Naive thymus-derived CD4-positive, alpha-beta T cell (primary cell): ENCODE results near the gene CAMTA2. TPM values are rescaled to one million over a fixed set of nuclear protein-coding genes. Genes with fewer than 3 reads are reported as not detected.

Source experiments
- ATAC-seq: fragments of 150-1000 bp; cut with Tn5 transposase; 2 replicates; pipeline ENCODE4 v1.10.0; 2021; ENCODE audit warnings: mild to moderate bottlenecking, moderate library complexity
- CTCF ChIA-PET: fragments of 350-600 bp; sonication (Branson Sonifier 250); formaldehyde crosslinking; loops from one replicate; lab custom pipeline; 2021; ENCODE audit warnings: antibody characterized with exemption; lab: Charles Lee
- POLR2A ChIA-PET: fragments of 350-600 bp; sonication (Branson Sonifier 250); formaldehyde crosslinking; loops from one replicate; lab custom pipeline; 2021; ENCODE audit warnings: antibody characterized with exemption, inconsistent platforms; lab: Charles Lee
- DNase-seq, 9 donors: peaks; one replicate each; pipeline versions ENCODE4 v3.0.0 to v3.0.0-alpha.2; 2020 to 2022; ENCODE audit warnings: mixed read lengths in 1 of 9
- H3K27ac ChIP-seq: one replicate; pipeline ENCODE4 v1.7.0; 2013; ENCODE audit warnings: mild to moderate bottlenecking, low read depth, low read length, moderate library complexity
- H3K27me3 ChIP-seq, 2 donors: one replicate each; pipeline ENCODE4 v1.7.0; 2013; ENCODE audit warnings: low read length in 2 of 2, mild to moderate bottlenecking in 2 of 2, moderate library complexity in 2 of 2; ENCODE audit not compliant: control insufficient read depth in 2 of 2, insufficient read depth in 2 of 2
- H3K36me3 ChIP-seq, 3 experiments: 1 replicate in 2 of 3; 2 replicates in 1 of 3; pipeline ENCODE4 v1.7.0; 2013; ENCODE audit warnings: low read length in 3 of 3, mild to moderate bottlenecking in 3 of 3, moderate library complexity in 1 of 3; ENCODE audit not compliant: insufficient read depth in 3 of 3, control insufficient read depth in 2 of 3
- H3K4me1 ChIP-seq, 2 donors: one replicate each; pipeline ENCODE4 v1.7.0; 2013; ENCODE audit warnings: low read length in 2 of 2, mild to moderate bottlenecking in 2 of 2, moderate library complexity in 1 of 2; ENCODE audit not compliant: control insufficient read depth in 2 of 2, insufficient read depth in 2 of 2
- H3K4me3 ChIP-seq: 2 replicates; pipeline ENCODE4 v1.7.0; 2013; ENCODE audit warnings: mild to moderate bottlenecking, low read length
- H3K9me3 ChIP-seq, 3 experiments: 1 replicate in 2 of 3; 2 replicates in 1 of 3; pipeline ENCODE4 v1.7.0; 2013; ENCODE audit warnings: low read length in 3 of 3; ENCODE audit not compliant: control insufficient read depth in 2 of 3
- H3K27ac Mint-ChIP-seq, 9 donors: one replicate each; pipeline ENCODE4 v1.8.0; 2020 to 2022; ENCODE audit warnings: mixed read lengths in 9 of 9, mild to moderate bottlenecking in 8 of 9, moderate library complexity in 5 of 9, inconsistent platforms in 2 of 9
- H3K27me3 Mint-ChIP-seq, 5 donors: one replicate each; pipeline ENCODE4 v1.8.0; 2021 to 2022; ENCODE audit warnings: mixed read lengths in 5 of 5, mild to moderate bottlenecking in 1 of 5
- H3K36me3 Mint-ChIP-seq, 5 donors: one replicate each; pipeline ENCODE4 v1.8.0; 2020 to 2022; ENCODE audit warnings: mixed read lengths in 5 of 5, mild to moderate bottlenecking in 3 of 5, inconsistent platforms in 1 of 5
- H3K4me1 Mint-ChIP-seq, 7 donors: one replicate each; pipeline ENCODE4 v1.8.0; 2020 to 2022; ENCODE audit warnings: mixed read lengths in 7 of 7, mild to moderate bottlenecking in 3 of 7, inconsistent platforms in 1 of 7
- H3K4me3 Mint-ChIP-seq, 10 donors: one replicate each; pipeline ENCODE4 v1.8.0; 2020 to 2022; ENCODE audit warnings: mild to moderate bottlenecking in 10 of 10, mixed read lengths in 10 of 10, moderate library complexity in 6 of 10, inconsistent platforms in 2 of 10
- H3K9me3 Mint-ChIP-seq, 11 donors: one replicate each; pipeline ENCODE4 v1.8.0; 2020 to 2022; ENCODE audit warnings: mixed read lengths in 11 of 11, mild to moderate bottlenecking in 4 of 11, inconsistent platforms in 1 of 11, moderate library complexity in 1 of 11
- intact Hi-C, 2 donors: fragments of 100-400 bp; cut with micrococcal nuclease; formaldehyde crosslinking; loops; one replicate each; pipeline ENCODE4 v1.15.1; 2023
- polyA plus RNA-seq, 2 donors: library from polyadenylated mRNA; unstranded; fragments of 300-500 nt; fragmentation: Illumina TruSeq; gene quantifications; one replicate each; pipeline ENCODE4 v1.2.3, GENCODE V29; 2021
- total RNA-seq, 6 experiments: library from RNA in 5 of 6; stranded (reverse) in 5 of 6; gene quantifications; 1 replicate in 5 of 6; 2 replicates in 1 of 6; pipeline ENCODE4 v1.2.3 and lab custom pipeline; 2021 to 2026

CAMTA2 gene
- total and polyA plus RNA-seq, 7 experiments from 2014 or later: 9.7 to 90.0 (median 61.1) TPM

DNA sequence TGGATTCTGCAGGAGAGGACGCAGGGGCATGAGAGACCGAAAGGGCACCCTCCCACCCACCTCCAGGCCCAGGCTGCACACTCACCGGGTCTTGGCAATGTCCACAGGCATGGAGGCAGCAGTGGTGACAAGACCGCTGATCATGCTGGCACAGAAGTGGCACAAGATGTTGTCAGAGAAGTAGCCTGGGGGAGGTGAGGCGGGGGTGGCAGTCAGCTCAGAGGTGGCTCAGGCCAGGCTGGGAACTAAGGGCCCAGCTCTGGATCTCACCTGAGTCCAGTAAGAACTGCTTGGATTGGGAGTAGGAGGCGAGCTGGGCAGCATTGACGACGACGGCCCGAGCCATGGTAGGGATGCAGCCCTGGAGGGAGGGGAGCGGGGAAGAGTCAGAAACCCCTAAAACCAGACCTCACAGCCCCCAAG is 49.4 kb downstream of the CAMTA2 start:
- intact Hi-C loops: no loop called here
- H3K36me3 Mint-ChIP-seq: peaks cover 0 to 32% (median 21%) of the 10 kb centered on the region in 5 donors
- CTCF ChIA-PET: no interaction called here
- peaks cover 0 to 4% (median 0%) of the 10 kb centered on the region in 5 donors for H3K27me3 Mint-ChIP-seq
- peak overlapping the region in 6 of 9 donors; percentile 62 to 95 (median 90) for H3K27ac Mint-ChIP-seq
- POLR2A ChIA-PET: interaction anchor here (2.4 to 4.9 kb wide), 4 partner anchors 13 to 227 kb away, joined by 16 to 135 read pairs (median 70); partner anchors contain the start of genes ARRB2, ENO3, PFN1 and SPAG7
- peak overlapping the region; percentile 92 to 100 (median 98) for H3K4me3 Mint-ChIP-seq
- peaks cover 0 to 40% (median 12%) of the 10 kb centered on the region in 3 experiments for H3K36me3 ChIP-seq
- peaks cover 0 to 1% (median 0%) of the 10 kb centered on the region in 11 donors for H3K9me3 Mint-ChIP-seq
- no peak for DNase-seq
- H3K4me3 ChIP-seq: no peak overlapping the region
- ATAC-seq: no peak
- H3K4me1 ChIP-seq: peaks cover 36% of the 10 kb centered on the region in 2 donors
- no peaks in the 10 kb centered on the region for H3K9me3 ChIP-seq
- peaks cover 48 to 75% (median 64%) of the 10 kb centered on the region in 7 donors for H3K4me1 Mint-ChIP-seq
- H3K27ac ChIP-seq: no peak overlapping the region
- no peaks in the 10 kb centered on the region for H3K27me3 ChIP-seq

DNA sequence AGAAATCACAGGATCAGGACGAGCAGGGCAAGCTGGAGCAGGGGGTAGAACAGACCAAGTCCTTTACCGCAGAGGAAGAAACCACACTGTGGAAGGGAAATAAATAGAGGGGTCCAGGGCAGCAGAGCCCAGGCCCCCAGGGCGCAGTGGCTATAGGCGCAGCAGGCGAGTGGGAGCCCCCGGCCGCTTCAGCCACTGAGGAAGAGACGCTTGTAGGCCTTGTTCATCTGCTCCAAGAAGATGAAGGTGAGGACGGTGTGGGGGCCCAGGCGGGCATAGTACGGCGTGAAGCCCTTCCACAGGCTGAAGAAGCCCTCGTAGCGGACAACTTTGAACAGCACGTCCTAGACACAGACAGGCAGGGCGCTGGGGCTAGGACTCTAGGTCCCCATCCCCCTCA is 49.9 kb downstream of the CAMTA2 start:
- peaks cover 30 to 31% of the 10 kb centered on the region in 2 donors for H3K4me1 ChIP-seq
- peaks cover 0 to 35% (median 7%) of the 10 kb centered on the region in 3 experiments for H3K36me3 ChIP-seq
- Mint-ChIP-seq H3K27ac (peak overlapping the region in 3 of 9 donors; percentile 8 to 62 (median 55)), H3K4me3 (peak overlapping the region in 7 of 10 donors; percentile 21 to 100 (median 92)), H3K4me1 (peaks cover 44 to 71% (median 63%) of the 10 kb centered on the region in 7 donors), H3K36me3 (peaks cover 0 to 27% (median 17%) of the 10 kb centered on the region in 5 donors), H3K9me3 (peaks cover 0 to 1% (median 0%) of the 10 kb centered on the region in 11 donors), H3K27me3 (peaks cover 0 to 4% (median 0%) of the 10 kb centered on the region in 5 donors)
- intact Hi-C loops: no loop called here
- POLR2A ChIA-PET: interaction anchor here (4.2 to 4.9 kb wide), 3 partner anchors 14 to 227 kb away, joined by 20 to 135 read pairs (median 120); partner anchors contain the start of genes ARRB2, ENO3, PFN1 and SPAG7
- no peak overlapping the region for H3K27ac ChIP-seq
- CTCF ChIA-PET: no interaction called here
- H3K4me3 ChIP-seq: no peak overlapping the region
- H3K27me3 ChIP-seq: no peaks in the 10 kb centered on the region
- DNase-seq (no peak), ATAC-seq (no peak)
- H3K9me3 ChIP-seq: no peaks in the 10 kb centered on the region

DNA sequence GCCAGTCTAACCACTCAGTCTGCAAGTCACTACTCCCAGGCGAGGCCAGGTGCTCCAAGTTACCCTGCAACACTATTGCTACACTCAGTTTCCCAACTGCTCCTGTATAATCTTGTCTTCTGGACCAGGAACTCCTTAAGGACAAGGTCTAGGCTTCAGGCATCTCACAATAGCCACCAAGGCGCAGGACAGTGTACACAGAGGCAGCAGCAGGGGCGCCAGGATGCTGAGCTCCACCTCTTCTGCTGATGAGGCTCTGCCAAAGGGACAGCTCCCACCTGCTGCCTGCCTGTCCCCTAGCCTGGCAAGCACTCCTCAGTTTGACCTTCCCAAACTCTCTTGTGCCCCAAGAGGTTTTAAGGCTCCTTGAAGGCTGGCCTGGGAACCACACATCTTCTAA is 51.0 kb downstream of the CAMTA2 start:
- H3K36me3 Mint-ChIP-seq: peaks cover 2 to 18% (median 9%) of the 10 kb centered on the region in 5 donors
- Histone ChIP-seq H3K4me1 (peaks cover 21 to 22% of the 10 kb centered on the region in 2 donors), H3K36me3 (peaks cover 0 to 32% (median 7%) of the 10 kb centered on the region in 3 experiments), H3K27ac (no peak overlapping the region), H3K9me3 (no peaks in the 10 kb centered on the region), H3K4me3 (no peak overlapping the region), H3K27me3 (no peaks in the 10 kb centered on the region)
- no peak for DNase-seq
- CTCF ChIA-PET: no interaction called here
- intact Hi-C loops: no loop called here
- peaks cover 39 to 68% (median 52%) of the 10 kb centered on the region in 7 donors for H3K4me1 Mint-ChIP-seq
- peaks cover 0 to 4% (median 0%) of the 10 kb centered on the region in 5 donors for H3K27me3 Mint-ChIP-seq
- ATAC-seq: no peak
- no peaks in the 10 kb centered on the region for H3K9me3 Mint-ChIP-seq
- POLR2A ChIA-PET: interaction anchor here (4.9 kb wide), 2 partner anchors 15 to 32 kb away, joined by 120 to 135 read pairs; partner anchors contain the start of genes ENO3, PFN1 and SPAG7
- peak overlapping the region in 1 of 10 donors; percentile 4 for H3K4me3 Mint-ChIP-seq
- peak overlapping the region in 6 of 9 donors; percentile 2 to 78 (median 30) for H3K27ac Mint-ChIP-seq

DNA sequence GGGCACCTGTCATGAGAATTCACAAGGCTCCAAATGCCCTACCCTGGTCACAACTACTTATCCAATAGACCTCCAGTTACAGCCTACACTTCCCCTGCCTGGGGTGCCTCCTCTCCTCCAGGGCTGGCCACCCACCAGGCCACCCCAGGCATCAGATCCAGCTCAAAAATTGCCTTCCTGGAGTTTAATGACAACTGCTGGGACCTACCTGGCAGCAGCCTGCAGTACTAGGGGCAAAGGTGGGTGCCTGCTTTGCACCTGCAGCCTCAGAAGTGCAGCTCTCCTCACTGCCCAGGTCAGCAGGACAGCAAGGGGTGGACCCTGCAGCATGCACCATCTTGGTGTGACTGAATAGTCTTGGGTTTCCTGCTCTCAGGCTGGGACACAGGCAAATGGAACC is 51.8 kb downstream of the CAMTA2 start:
- DNase-seq (no peak), ATAC-seq (no peak)
- Mint-ChIP-seq H3K9me3 (no peaks in the 10 kb centered on the region), H3K36me3 (peaks cover 10 to 17% (median 14%) of the 10 kb centered on the region in 5 donors), H3K4me1 (peaks cover 38 to 68% (median 45%) of the 10 kb centered on the region in 7 donors), H3K27me3 (peaks cover 0 to 4% (median 0%) of the 10 kb centered on the region in 5 donors), H3K4me3 (peak overlapping the region in 1 of 10 donors; percentile 4), H3K27ac (peak overlapping the region in 5 of 9 donors; percentile 19 to 69 (median 36))
- Histone ChIP-seq H3K36me3 (peaks cover 0 to 36% (median 7%) of the 10 kb centered on the region in 3 experiments), H3K27ac (no peak overlapping the region), H3K9me3 (no peaks in the 10 kb centered on the region), H3K27me3 (no peaks in the 10 kb centered on the region), H3K4me1 (peaks cover 21 to 22% of the 10 kb centered on the region in 2 donors), H3K4me3 (no peak overlapping the region)
- ChIA-PET POLR2A (no interaction called here), CTCF (no interaction called here)
- intact Hi-C loops: no loop called here

- CTCF ChIA-PET: no interaction called here
- peaks cover 8 to 21% (median 14%) of the 10 kb centered on the region in 5 donors for H3K36me3 Mint-ChIP-seq
- H3K27me3 ChIP-seq: no peaks in the 10 kb centered on the region
- peak overlapping the region; percentile 36 to 79 (median 59) for H3K27ac Mint-ChIP-seq
- POLR2A ChIA-PET: interaction anchor here (0.7 to 1.3 kb wide), 3 partner anchors 10 to 33 kb away, joined by 3 to 7 read pairs (median 3); partner anchors contain the start of genes PFN1 and SPAG7
- H3K4me1 Mint-ChIP-seq: peaks cover 38 to 64% (median 44%) of the 10 kb centered on the region in 7 donors
- no peak for DNase-seq
- peaks cover 0 to 32% (median 7%) of the 10 kb centered on the region in 3 experiments for H3K36me3 ChIP-seq
- H3K27ac ChIP-seq: no peak overlapping the region
- H3K4me3 ChIP-seq: no peak overlapping the region
- H3K9me3 Mint-ChIP-seq: peaks cover 0 to 1% (median 0%) of the 10 kb centered on the region in 11 donors
- H3K27me3 Mint-ChIP-seq: peaks cover 0 to 4% (median 0%) of the 10 kb centered on the region in 5 donors
- H3K4me3 Mint-ChIP-seq: peak overlapping the region in 4 of 10 donors; percentile 30 to 66 (median 52)
- peak; percentile 63 for ATAC-seq
- H3K4me1 ChIP-seq: peaks cover 21 to 22% of the 10 kb centered on the region in 2 donors
- intact Hi-C loops: no loop called here
- H3K9me3 ChIP-seq: no peaks in the 10 kb centered on the region
These were observed 53.1 kb downstream of the CAMTA2 start for GRCh38 chr17:4934173-4934979.

- intact Hi-C loops: no loop called here
- Histone ChIP-seq H3K27ac (no peak overlapping the region), H3K36me3 (peaks cover 0 to 32% (median 7%) of the 10 kb centered on the region in 3 experiments), H3K27me3 (no peaks in the 10 kb centered on the region), H3K4me1 (peaks cover 15 to 16% of the 10 kb centered on the region in 2 donors), H3K9me3 (no peaks in the 10 kb centered on the region), H3K4me3 (no peak overlapping the region)
- H3K4me3 Mint-ChIP-seq: peak overlapping the region in 5 of 10 donors; percentile 30 to 66 (median 56)
- ATAC-seq: no peak
- ChIA-PET CTCF (no interaction called here), POLR2A (interaction anchor here (0.8 to 1.3 kb wide), 2 partner anchors 9 to 34 kb away, joined by 3 to 7 read pairs; partner anchors contain the start of gene SPAG7)
- H3K36me3 Mint-ChIP-seq: peaks cover 13 to 27% (median 17%) of the 10 kb centered on the region in 5 donors
- peaks cover 0 to 4% (median 0%) of the 10 kb centered on the region in 5 donors for H3K27me3 Mint-ChIP-seq
- H3K4me1 Mint-ChIP-seq: peaks cover 31 to 56% (median 38%) of the 10 kb centered on the region in 7 donors
- peak overlapping the region in 7 of 9 donors; percentile 34 to 79 (median 57) for H3K27ac Mint-ChIP-seq
- peaks cover 0 to 1% (median 0%) of the 10 kb centered on the region in 11 donors for H3K9me3 Mint-ChIP-seq
- no peak for DNase-seq
These were observed 53.8 kb downstream of the CAMTA2 start for GRCh38 chr17:4933646-4934045.
